VCaP (cell line): ENCODE data around the gene BNC2.
A peak's percentile ranks its signal among the peaks of the same experiment; 100 is the strongest.

Source experiments
- H3K27ac ChIP-seq: fragments of 450-650 bp; 2 replicates; pipeline ENCODE4 v1.5.1; 2017
- CTCF ChIP-seq: fragments of 450-650 bp; conservative IDR thresholded peaks from 2 replicates; pipeline ENCODE4 v1.5.1; 2017; ENCODE audit warnings: mild to moderate bottlenecking, moderate library complexity

BNC2 gene

GRCh38 chr9:16693616-16694015, 176.9 kb downstream of the BNC2 start:
- no peak overlapping the region for H3K27ac ChIP-seq
- TF ChIP-seq CTCF, result no peak

- H3K27ac ChIP-seq, result peak overlapping the region; percentile 48
- TF ChIP-seq CTCF, result no peak
These were observed 179.8 kb downstream of the BNC2 start for GRCh38 chr9:16690628-16691027.

GRCh38 chr9:16690205-16690604, 180.3 kb downstream of the BNC2 start:
- TF ChIP-seq CTCF, result no peak
- H3K27ac ChIP-seq, result peak overlapping the region; percentile 48

GRCh38 chr9:16689351-16689938, 181.0 kb downstream of the BNC2 start:
- TF ChIP-seq CTCF, result no peak
- H3K27ac ChIP-seq, result peak overlapping the region; percentile 48

- peak overlapping the region; percentile 48 for H3K27ac ChIP-seq
- TF ChIP-seq CTCF, result no peak
These were observed 181.7 kb downstream of the BNC2 start for GRCh38 chr9:16688814-16689213.

- TF ChIP-seq CTCF, result no peak
- H3K27ac ChIP-seq, result no peak overlapping the region
These were observed 182.6 kb downstream of the BNC2 start for GRCh38 chr9:16687678-16688369.

- H3K27ac ChIP-seq, result no peak overlapping the region
- no peak for TF ChIP-seq CTCF
These were observed 187.1 kb downstream of the BNC2 start for GRCh38 chr9:16683326-16683725.
